Measurements from ENCODE around the gene DNAL4.
A peak's percentile ranks its signal among the peaks of the same experiment; 100 is the strongest.

The DNAL4 gene

GRCh38 chr22:38796262-38796957 is 2.5 kb upstream of the DNAL4 start:
- H3K4me2 ChIP-seq (ENCODE audit: insufficient read depth, low read length), result no peak overlapping the region
- no peak for DNase-seq
- H3K27me3 ChIP-seq (ENCODE audit: insufficient read depth, low read length, poor library complexity), result no peaks in the 10 kb centered on the region
- no peak overlapping the region for H3K9ac ChIP-seq (ENCODE audit: low read depth, low read length)
- H3K79me2 ChIP-seq (ENCODE audit: insufficient read depth, low read length), result peaks cover 9% of the 10 kb centered on the region
- H4K20me1 ChIP-seq (ENCODE audit: insufficient read depth, low read length), result no peaks in the 10 kb centered on the region
- no peaks in the 10 kb centered on the region for H3K36me3 ChIP-seq (ENCODE audit: insufficient read depth, low read length)
- H3K27ac ChIP-seq (ENCODE audit: low read length), result no peak overlapping the region
- H2AFZ ChIP-seq (ENCODE audit: low read depth, low read length), result no peak overlapping the region
- H3K4me1 ChIP-seq (ENCODE audit: insufficient read depth, low read length), result peaks cover 21% of the 10 kb centered on the region
- H3K4me3 ChIP-seq (ENCODE audit: low read depth in 1 of 2, low read length in 2 of 2), result no peak overlapping the region
- TF ChIP-seq CTCF (IDR thresholded peaks at IDR 0.05; ENCODE audit: borderline replicate concordance, extremely low read depth, low read length, poor library complexity, severe bottlenecking), result no peak
- TF ChIP-seq EZH2 (IDR thresholded peaks at IDR 0.05; ENCODE audit: borderline replicate concordance, low read depth, low read length, severe bottlenecking), result no peak
- no peaks in the 10 kb centered on the region for H3K9me3 ChIP-seq (ENCODE audit: insufficient read depth, low read length, severe bottlenecking)
- ATAC-seq (ENCODE audit: insufficient read depth, low read depth), result no peak

DNA sequence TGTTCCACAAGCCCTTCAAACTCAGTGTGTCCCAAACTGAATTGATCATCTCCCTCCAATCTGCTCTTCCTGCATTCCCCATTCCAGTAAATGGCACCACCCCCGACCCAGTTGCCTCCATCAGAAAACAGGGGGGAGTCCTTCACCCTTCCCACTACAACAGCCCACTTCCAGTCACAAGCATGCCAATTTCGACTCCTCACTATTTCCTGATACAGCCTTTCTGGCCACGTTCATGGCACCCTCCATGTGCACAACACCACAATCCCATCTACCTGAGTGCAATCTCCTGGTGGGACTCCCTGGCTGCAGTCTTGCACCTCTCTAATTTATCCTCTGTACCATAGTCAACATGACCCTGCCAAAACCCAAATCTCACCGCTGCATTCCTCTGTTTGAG is 1.6 kb upstream of the DNAL4 start:
- Histone ChIP-seq H3K4me3 (ENCODE audit: low read depth in 1 of 2, low read length in 2 of 2) (no peak overlapping the region), H3K9ac (ENCODE audit: low read depth, low read length) (no peak overlapping the region), H3K36me3 (ENCODE audit: insufficient read depth, low read length) (no peaks in the 10 kb centered on the region; the same call in 1 of the 2 replicates), H3K9me3 (ENCODE audit: insufficient read depth, low read length, severe bottlenecking) (no peaks in the 10 kb centered on the region), H3K27ac (ENCODE audit: low read length) (no peak overlapping the region), H3K27me3 (ENCODE audit: insufficient read depth, low read length, poor library complexity) (no peaks in the 10 kb centered on the region), H2AFZ (ENCODE audit: low read depth, low read length) (0 out of 2 replicates have a peak overlapping the region, but pooled peaks have one; percentile 90), H3K4me1 (ENCODE audit: insufficient read depth, low read length) (peaks cover 21% of the 10 kb centered on the region), H4K20me1 (ENCODE audit: insufficient read depth, low read length) (no peaks in the 10 kb centered on the region), H3K79me2 (ENCODE audit: insufficient read depth, low read length) (peaks cover 9% of the 10 kb centered on the region), H3K4me2 (ENCODE audit: insufficient read depth, low read length) (no peak overlapping the region)
- no peak for ATAC-seq (ENCODE audit: insufficient read depth, low read depth)
- no peak for TF ChIP-seq EZH2 (IDR thresholded peaks at IDR 0.05; ENCODE audit: borderline replicate concordance, low read depth, low read length, severe bottlenecking)
- no peak for TF ChIP-seq CTCF (IDR thresholded peaks at IDR 0.05; ENCODE audit: borderline replicate concordance, extremely low read depth, low read length, poor library complexity, severe bottlenecking)
- no peak for DNase-seq

DNA sequence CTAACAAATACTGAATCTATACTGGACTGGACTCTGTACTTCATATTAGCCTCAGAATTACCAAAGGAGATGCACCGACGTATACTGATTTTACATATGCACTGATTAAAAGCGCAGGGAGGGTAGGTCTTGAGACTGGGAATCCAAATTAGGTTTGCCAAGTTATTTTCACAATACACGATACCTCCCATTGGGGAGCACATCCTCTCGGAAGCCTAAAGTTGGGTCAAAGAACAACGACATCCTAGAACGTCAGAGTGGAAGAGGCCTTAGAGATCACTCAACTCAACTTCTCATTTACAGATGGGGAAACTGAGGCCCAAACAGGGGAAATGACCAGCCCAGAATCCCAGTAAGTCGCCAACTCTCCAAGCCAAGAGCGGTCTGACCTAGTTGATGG is 626 bp downstream of the DNAL4 start:
- TF ChIP-seq EZH2 (IDR thresholded peaks at IDR 0.05; ENCODE audit: borderline replicate concordance, low read depth, low read length, severe bottlenecking) (no peak), CTCF (IDR thresholded peaks at IDR 0.05; ENCODE audit: borderline replicate concordance, extremely low read depth, low read length, poor library complexity, severe bottlenecking) (no peak)
- Histone ChIP-seq H3K27me3 (ENCODE audit: insufficient read depth, low read length, poor library complexity) (no peaks in the 10 kb centered on the region), H3K4me1 (ENCODE audit: insufficient read depth, low read length) (peaks cover 21% of the 10 kb centered on the region), H3K4me2 (ENCODE audit: insufficient read depth, low read length) (peak overlapping the region; percentile 96), H3K9me3 (ENCODE audit: insufficient read depth, low read length, severe bottlenecking) (no peaks in the 10 kb centered on the region), H3K9ac (ENCODE audit: low read depth, low read length) (peak overlapping the region; percentile 61), H3K79me2 (ENCODE audit: insufficient read depth, low read length) (peaks cover 9% of the 10 kb centered on the region), H4K20me1 (ENCODE audit: insufficient read depth, low read length) (no peaks in the 10 kb centered on the region), H2AFZ (ENCODE audit: low read depth, low read length) (peak overlapping the region; percentile 67), H3K4me3 (ENCODE audit: low read depth in 1 of 2, low read length in 2 of 2) (peak overlapping the region; percentile 60 to 91), H3K27ac (ENCODE audit: low read length) (peak overlapping the region; percentile 41; the same call in 1 of the 2 replicates), H3K36me3 (ENCODE audit: insufficient read depth, low read length) (peaks cover 8% of the 10 kb centered on the region; the same call in 1 of the 2 replicates)
- ATAC-seq (ENCODE audit: insufficient read depth, low read depth) (no peak), DNase-seq (no peak)
